Neural progenitor cell (in vitro differentiated cells): ENCODE results near the gene ASPDH. TPM values are rescaled to one million over a fixed set of nuclear protein-coding genes. Genes with fewer than 3 reads are reported as not detected.

ENCODE experiments used
- DNase-seq: peaks from one replicate; pipeline ENCODE4 v3.0.0-alpha.2; 2016; ENCODE audit warnings: low spot score
- H2AFZ ChIP-seq: fragments of 200-600 bp; sonication (generic); replicated peaks from 2 replicates; pipeline ENCODE4 v1.6.1; 2016; ENCODE audit warnings: antibody characterized with exemption
- H3F3A ChIP-seq: fragments of 200-600 bp; sonication (generic); 2 replicates; pipeline ENCODE4 v1.6.1; 2016; ENCODE audit warnings: antibody characterized with exemption, low read depth
- H3K27ac ChIP-seq: fragments of 200-600 bp; sonication (generic); 2 replicates; pipeline ENCODE4 v1.5.1; 2016; ENCODE audit warnings: mild to moderate bottlenecking
- H3K27me3 ChIP-seq: fragments of 200-600 bp; sonication (generic); 2 replicates; pipeline ENCODE4 v1.6.1; 2016; ENCODE audit warnings: mild to moderate bottlenecking, moderate library complexity
- H3K36me3 ChIP-seq: fragments of 200-600 bp; sonication (generic); 2 replicates; pipeline ENCODE4 v1.5.1; 2016
- H3K4me1 ChIP-seq: fragments of 200-600 bp; sonication (generic); 2 replicates; pipeline ENCODE4 v1.6.1; 2016; ENCODE audit warnings: mixed run types
- H3K4me2 ChIP-seq: fragments of 200-600 bp; sonication (generic); 2 replicates; pipeline ENCODE4 v1.6.1; 2016
- H3K4me3 ChIP-seq: fragments of 200-600 bp; sonication (generic); 2 replicates; pipeline ENCODE4 v1.5.1; 2016
- H3K79me2 ChIP-seq: fragments of 200-600 bp; sonication (generic); 2 replicates; pipeline ENCODE4 v1.6.1; 2016; ENCODE audit warnings: low read depth
- H3K9ac ChIP-seq: fragments of 200-600 bp; sonication (generic); 2 replicates; pipeline ENCODE4 v1.6.1; 2016
- H3K9me3 ChIP-seq: fragments of 200-600 bp; sonication (generic); 2 replicates; pipeline ENCODE4 v1.5.1; 2016; ENCODE audit warnings: low read depth
- H4K20me1 ChIP-seq: fragments of 200-600 bp; sonication (generic); 2 replicates; pipeline ENCODE4 v1.6.1; 2016; ENCODE audit warnings: low read depth
- H3K27ac Mint-ChIP-seq: 3 replicates; pipeline ENCODE4 v1.8.0; 2021; ENCODE audit warnings: mixed read lengths
- H3K27me3 Mint-ChIP-seq: 2 replicates; pipeline ENCODE4 v1.8.0; 2022; ENCODE audit warnings: low read depth, mild to moderate bottlenecking, inconsistent platforms, moderate library complexity, mixed read lengths; ENCODE audit not compliant: insufficient read depth
- H3K36me3 Mint-ChIP-seq: 3 replicates; pipeline ENCODE4 v1.8.0; 2021; ENCODE audit warnings: mixed read lengths
- H3K4me1 Mint-ChIP-seq: 3 replicates; pipeline ENCODE4 v1.8.0; 2021; ENCODE audit warnings: mixed read lengths
- H3K4me3 Mint-ChIP-seq: 3 replicates; pipeline ENCODE4 v1.8.0; 2021; ENCODE audit warnings: mild to moderate bottlenecking, moderate library complexity, mixed read lengths
- H3K9me3 Mint-ChIP-seq: 3 replicates; pipeline ENCODE4 v1.8.0; 2020; ENCODE audit warnings: mixed read lengths
- CTCF ChIP-seq: fragments of 200-600 bp; sonication (generic); IDR thresholded peaks from 2 replicates; pipeline ENCODE4 v1.5.1; 2017; ENCODE audit warnings: antibody characterized with exemption, mild to moderate bottlenecking
- EZH2 ChIP-seq: fragments of 200-600 bp; sonication (generic); IDR thresholded peaks from 2 replicates; pipeline ENCODE4 v1.6.1; 2017; ENCODE audit warnings: antibody characterized with exemption, mild to moderate bottlenecking, moderate library complexity
- EZH2phosphoT487 ChIP-seq: fragments of 200-600 bp; sonication (generic); IDR thresholded peaks from 2 replicates; pipeline ENCODE4 v1.6.1; 2017; ENCODE audit warnings: antibody characterized with exemption
- total RNA-seq: library from RNA; depleted of rRNA; stranded (reverse); fragments of >200 nt; gene quantifications from 2 replicates; pipeline ENCODE4 v1.2.3, GENCODE V29; 2015; ENCODE audit warnings: low replicate concordance

The ASPDH gene
- total RNA-seq, 1 donor from 2014 or later, result not detected

- H3K4me2 ChIP-seq, result no peak overlapping the region
- H3K9ac ChIP-seq, result no peak overlapping the region
- peaks cover 10% of the 10 kb centered on the region for H3K4me1 ChIP-seq
- H3K36me3 ChIP-seq, result no peaks in the 10 kb centered on the region
- TF ChIP-seq EZH2phosphoT487 (no peak), EZH2 (no peak), CTCF (no peak)
- no peaks in the 10 kb centered on the region for H4K20me1 ChIP-seq
- DNase-seq, result no peak
- H2AFZ ChIP-seq, result no peak overlapping the region
- no peak overlapping the region for H3K4me3 Mint-ChIP-seq
- no peaks in the 10 kb centered on the region for H3K9me3 ChIP-seq
- H3K9me3 Mint-ChIP-seq, result no peaks in the 10 kb centered on the region
- no peaks in the 10 kb centered on the region for H3K27me3 ChIP-seq
- H3K27ac ChIP-seq, result no peak overlapping the region
- H3K4me3 ChIP-seq, result no peak overlapping the region
- H3K36me3 Mint-ChIP-seq, result no peaks in the 10 kb centered on the region
- H3F3A ChIP-seq, result peaks cover 22% of the 10 kb centered on the region
- peaks cover 18% of the 10 kb centered on the region for H3K4me1 Mint-ChIP-seq
- H3K79me2 ChIP-seq, result no peaks in the 10 kb centered on the region
- H3K27ac Mint-ChIP-seq, result no peak overlapping the region
- peaks cover 20% of the 10 kb centered on the region for H3K27me3 Mint-ChIP-seq
Observed at GRCh38 chr19:50468818-50469217, 44.9 kb downstream of the ASPDH start.

GRCh38 chr19:50467566-50467965 is 46.1 kb downstream of the ASPDH start:
- Histone ChIP-seq H3K9me3 (no peaks in the 10 kb centered on the region), H3K36me3 (no peaks in the 10 kb centered on the region), H3K9ac (no peak overlapping the region), H3K79me2 (no peaks in the 10 kb centered on the region), H3K4me1 (peaks cover 10% of the 10 kb centered on the region), H3K27me3 (no peaks in the 10 kb centered on the region), H3K27ac (no peak overlapping the region), H3K4me3 (no peak overlapping the region), H2AFZ (no peak overlapping the region), H4K20me1 (no peaks in the 10 kb centered on the region), H3F3A (peaks cover 21% of the 10 kb centered on the region), H3K4me2 (no peak overlapping the region)
- no peak overlapping the region for H3K27ac Mint-ChIP-seq
- H3K4me1 Mint-ChIP-seq, result peaks cover 18% of the 10 kb centered on the region
- peaks cover 20% of the 10 kb centered on the region for H3K27me3 Mint-ChIP-seq
- H3K36me3 Mint-ChIP-seq, result no peaks in the 10 kb centered on the region
- no peak for DNase-seq
- H3K9me3 Mint-ChIP-seq, result no peaks in the 10 kb centered on the region
- H3K4me3 Mint-ChIP-seq, result peak overlapping the region; percentile 59
- TF ChIP-seq EZH2phosphoT487 (no peak), EZH2 (no peak), CTCF (no peak)

GRCh38 chr19:50466706-50467039 is 47.0 kb downstream of the ASPDH start:
- H3K9me3 Mint-ChIP-seq, result no peaks in the 10 kb centered on the region
- TF ChIP-seq EZH2 (no peak), CTCF (no peak), EZH2phosphoT487 (no peak)
- H3K4me3 Mint-ChIP-seq, result no peak overlapping the region
- H3K9me3 ChIP-seq, result no peaks in the 10 kb centered on the region
- H3K4me2 ChIP-seq, result no peak overlapping the region
- no peaks in the 10 kb centered on the region for H3K36me3 ChIP-seq
- no peaks in the 10 kb centered on the region for H3K27me3 ChIP-seq
- no peak overlapping the region for H3K27ac ChIP-seq
- H3K9ac ChIP-seq, result no peak overlapping the region
- H3K79me2 ChIP-seq, result no peaks in the 10 kb centered on the region
- H4K20me1 ChIP-seq, result no peaks in the 10 kb centered on the region
- no peak overlapping the region for H3K4me3 ChIP-seq
- DNase-seq, result no peak
- H3K27me3 Mint-ChIP-seq, result peaks cover 20% of the 10 kb centered on the region
- no peak overlapping the region for H2AFZ ChIP-seq
- H3K4me1 Mint-ChIP-seq, result peaks cover 18% of the 10 kb centered on the region
- peaks cover 12% of the 10 kb centered on the region for H3F3A ChIP-seq
- no peaks in the 10 kb centered on the region for H3K36me3 Mint-ChIP-seq
- H3K4me1 ChIP-seq, result peaks cover 10% of the 10 kb centered on the region
- H3K27ac Mint-ChIP-seq, result no peak overlapping the region
